HG03108 (cell line): ENCODE measurements around the gene POU6F2.

Experiments
- ATAC-seq: cut with Tn5 transposase; IDR thresholded peaks from one replicate; pipeline ENCODE4 v1.9.1; 2021; ENCODE audit warnings: moderate library complexity; ENCODE audit not compliant: unreplicated experiment

POU6F2 gene

GRCh38 chr7:39069031-39069430 is 91.3 kb downstream of the POU6F2 start:
- no peak for ATAC-seq

DNA sequence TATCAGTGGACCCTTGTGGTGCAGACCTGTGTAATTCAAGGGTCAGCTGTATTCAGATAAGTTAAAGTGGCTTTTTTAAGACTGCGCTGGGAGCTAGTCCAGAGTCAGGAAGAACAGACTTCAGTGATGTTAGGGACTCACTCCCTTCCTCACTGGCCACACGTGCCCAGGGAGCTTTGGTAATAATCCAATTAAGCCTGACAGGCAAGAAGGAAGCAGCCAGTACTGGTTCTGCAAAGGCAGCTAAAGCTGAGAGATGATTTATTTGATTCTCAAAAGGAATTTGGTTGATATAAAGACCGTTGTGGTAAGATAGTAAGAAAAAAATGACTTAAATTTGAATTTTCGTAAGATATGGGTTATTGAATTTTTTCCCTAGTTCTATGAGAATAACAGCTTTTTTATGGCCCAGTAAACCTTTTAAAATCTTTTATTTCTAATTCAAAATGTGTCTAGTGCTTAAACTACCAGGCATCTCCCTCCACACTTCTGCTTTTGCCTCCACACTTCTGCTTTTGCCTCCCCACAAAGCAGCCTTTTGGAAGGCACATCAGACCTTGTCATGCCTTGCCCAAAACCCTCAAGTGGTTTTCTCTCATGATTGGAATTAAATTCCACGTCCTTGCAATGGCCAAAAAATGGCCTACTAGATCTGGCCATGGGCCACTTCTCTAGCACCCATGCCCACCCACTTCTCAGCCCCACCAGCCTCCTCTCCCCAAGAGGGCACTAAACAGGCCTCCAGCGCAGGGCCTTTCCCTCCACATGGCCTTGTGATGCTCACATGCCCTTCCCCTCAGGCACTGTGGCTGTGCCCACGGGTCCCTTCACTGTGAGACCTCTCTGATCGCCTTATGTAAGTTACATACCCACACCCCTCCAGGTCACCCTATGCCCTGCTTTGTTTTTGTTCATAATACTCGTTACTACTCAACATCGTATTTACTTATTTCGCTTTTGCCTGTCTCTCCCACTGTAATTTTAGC is 92.5 kb downstream of the POU6F2 start:
- ATAC-seq = no peak

GRCh38 chr7:39071116-39071515 is 93.4 kb downstream of the POU6F2 start:
- ATAC-seq = no peak

- no peak for ATAC-seq
These were observed 95.7 kb downstream of the POU6F2 start for GRCh38 chr7:39073432-39073831.

DNA sequence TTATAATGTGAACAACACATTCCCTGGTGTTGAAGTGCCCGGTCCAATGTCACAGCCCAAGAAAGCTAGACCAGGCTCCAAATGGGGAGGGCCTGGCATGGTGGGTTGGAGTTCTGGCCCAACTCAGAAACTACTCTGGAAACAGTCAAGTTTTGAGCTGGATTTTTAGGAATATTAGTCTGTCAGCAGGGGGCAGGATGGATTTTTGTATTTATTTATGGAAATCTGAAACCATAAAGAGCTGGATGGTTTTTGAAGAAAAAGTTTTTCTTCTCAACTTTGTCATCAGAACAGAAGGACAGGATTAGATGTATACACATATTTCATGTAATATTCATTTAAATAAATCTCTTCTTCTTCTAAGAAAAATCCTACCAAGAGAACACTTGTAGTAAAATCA is 97.5 kb downstream of the POU6F2 start:
- ATAC-seq = no peak

GRCh38 chr7:39083781-39084180 is 106.1 kb downstream of the POU6F2 start:
- ATAC-seq = no peak

GRCh38 chr7:39084349-39084748 is 106.6 kb downstream of the POU6F2 start:
- no peak for ATAC-seq

- ATAC-seq = no peak
These were observed 107.5 kb downstream of the POU6F2 start for GRCh38 chr7:39085189-39085588.

DNA sequence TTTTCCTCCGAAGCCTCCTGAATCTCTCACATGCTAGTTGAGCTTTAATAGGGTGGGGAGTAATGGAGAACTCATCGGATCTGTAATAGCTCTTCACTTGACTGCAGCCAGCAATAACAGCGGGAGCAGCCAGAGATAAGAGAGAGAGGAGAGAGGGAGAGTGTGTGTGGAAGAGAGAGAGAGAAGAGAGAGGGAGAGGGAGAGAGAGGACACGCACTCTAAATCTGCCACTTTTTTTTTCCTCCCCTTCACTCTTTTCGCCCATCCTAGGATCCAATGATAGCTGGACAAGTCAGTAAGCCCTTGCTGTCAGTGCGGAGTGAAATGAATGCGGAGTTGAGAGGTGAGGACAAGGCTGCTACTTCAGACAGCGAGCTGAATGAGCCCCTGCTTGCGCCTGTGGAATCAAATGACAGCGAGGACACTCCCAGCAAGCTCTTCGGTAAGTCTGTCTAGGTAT is 107.9 kb downstream of the POU6F2 start:
- ATAC-seq = no peak

DNA sequence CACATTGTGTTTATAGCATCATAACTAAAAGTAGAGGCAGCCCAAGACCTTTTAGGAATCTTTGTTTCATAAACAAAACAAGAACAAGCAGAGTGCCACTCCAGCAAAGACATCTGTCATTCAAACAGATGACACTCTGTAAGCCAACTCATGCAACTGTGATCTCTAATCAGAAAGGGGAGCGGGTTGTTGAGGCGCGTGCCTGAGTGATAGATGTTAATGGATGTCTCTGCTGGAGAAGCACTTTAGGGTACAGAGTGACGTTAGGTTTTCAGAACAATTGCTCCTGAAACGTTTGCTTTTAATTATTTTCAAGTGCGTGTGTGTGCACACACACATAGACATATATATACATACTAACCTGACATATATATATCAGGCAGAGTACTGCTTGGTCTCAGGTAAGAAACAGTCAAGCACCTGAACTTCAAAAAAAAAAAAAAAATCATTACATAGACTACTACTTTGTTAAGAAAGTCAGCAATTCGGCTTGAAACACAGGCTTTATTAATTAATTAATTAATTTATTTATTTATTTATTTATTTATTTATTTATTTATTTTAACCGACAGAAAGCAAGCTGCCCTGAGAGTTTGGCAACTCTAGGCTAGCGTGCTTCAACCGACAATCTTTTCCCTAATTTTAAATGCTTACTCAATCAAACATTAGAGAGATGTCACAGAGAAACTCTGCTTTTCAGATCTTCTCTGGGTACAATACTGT is 109.1 kb downstream of the POU6F2 start:
- no peak for ATAC-seq

DNA sequence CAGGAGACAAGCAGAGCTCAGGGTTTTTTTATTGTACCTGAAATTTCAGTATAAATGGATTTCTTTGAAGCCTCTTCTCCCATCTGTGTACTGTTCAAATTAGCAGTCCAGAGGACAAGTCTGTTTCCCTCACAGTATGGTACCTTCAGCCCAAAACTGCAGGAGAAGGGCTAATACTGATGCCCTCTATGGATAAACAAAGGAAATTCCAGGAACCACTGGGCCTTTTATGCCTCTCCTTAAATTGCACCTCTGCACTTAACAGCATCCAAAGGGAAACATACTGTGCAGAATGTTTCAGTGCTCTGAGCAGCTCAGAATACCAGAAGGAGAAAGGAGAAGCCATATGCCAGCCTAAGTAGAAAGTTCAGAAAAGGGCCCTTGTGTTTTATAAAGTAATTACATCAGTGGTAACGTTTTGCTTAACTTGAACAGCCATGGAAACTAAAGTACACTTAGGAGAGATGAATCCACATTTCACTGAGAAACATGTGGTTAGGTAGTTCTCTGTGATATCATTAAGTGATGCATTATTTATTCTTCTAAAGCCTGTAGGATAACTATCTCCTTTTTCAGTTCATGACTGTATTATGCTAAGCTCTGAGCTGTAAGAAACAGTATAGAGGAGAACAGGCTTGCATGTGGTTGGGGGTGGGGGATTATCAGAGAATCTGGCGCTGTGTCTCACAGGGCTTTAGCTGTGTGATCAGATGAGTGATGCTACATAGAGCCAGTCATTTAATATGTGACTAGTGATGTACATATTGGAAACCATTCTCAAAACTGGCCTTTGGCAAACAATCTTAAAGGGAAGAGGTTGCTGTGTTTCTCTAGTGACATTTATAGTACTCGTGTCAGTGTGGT is 111.3 kb downstream of the POU6F2 start:
- no peak for ATAC-seq

DNA sequence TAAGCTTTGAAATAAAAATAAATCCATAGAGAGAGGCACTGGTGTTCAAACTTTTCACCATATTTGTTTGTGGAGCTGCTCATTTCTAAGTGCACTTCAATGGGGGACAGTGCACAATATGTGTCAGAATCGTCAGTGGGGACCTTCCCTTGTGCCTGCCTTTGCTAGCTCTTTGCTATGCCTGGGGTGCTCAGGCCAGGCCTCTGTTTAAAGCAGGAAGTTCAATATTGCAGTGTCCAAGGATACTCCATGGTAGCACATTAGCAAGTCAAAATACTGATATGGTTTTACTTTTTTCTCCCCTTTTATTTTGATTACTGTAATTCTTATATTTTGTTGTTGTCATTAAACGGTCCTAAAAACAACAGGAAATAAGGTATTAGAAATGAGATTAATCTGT is 113.4 kb downstream of the POU6F2 start:
- ATAC-seq = no peak

DNA sequence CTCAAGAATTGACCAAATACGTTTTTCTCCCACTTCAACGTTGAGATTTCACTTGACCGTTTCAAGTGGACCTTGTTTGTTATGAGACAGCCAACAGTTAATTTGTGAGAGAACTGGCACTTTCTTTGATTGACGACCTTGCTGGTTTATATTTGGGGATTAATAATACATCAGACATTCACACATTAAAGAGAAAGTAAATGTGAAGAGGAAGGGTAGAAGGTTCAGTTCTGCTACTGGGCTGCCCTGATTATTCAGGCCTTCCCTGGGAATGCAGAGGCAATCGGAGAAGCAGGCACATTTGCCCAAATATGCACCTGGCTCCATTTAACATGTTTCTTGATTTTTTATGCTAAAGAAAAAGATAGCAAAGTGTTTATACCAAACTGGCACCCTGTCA is 114.1 kb downstream of the POU6F2 start:
- no peak for ATAC-seq

DNA sequence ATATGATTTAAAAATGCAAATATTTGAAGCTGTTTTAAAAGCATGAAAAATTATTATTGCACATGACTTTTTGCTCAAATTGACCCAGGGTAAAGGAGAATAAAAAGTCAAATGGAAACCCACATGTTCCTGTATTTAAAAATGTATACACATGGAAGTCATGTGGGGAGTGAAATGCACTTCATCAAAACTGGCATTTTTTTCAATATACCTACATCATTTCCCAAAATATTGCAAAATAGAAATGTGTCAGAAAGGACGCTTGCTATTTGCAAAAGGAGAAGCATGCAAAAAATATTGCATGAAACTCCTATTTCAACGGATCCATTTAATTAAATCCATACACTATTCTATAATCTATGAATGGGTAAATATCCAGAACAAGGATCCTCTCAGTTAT is 117.0 kb downstream of the POU6F2 start:
- ATAC-seq = no peak

DNA sequence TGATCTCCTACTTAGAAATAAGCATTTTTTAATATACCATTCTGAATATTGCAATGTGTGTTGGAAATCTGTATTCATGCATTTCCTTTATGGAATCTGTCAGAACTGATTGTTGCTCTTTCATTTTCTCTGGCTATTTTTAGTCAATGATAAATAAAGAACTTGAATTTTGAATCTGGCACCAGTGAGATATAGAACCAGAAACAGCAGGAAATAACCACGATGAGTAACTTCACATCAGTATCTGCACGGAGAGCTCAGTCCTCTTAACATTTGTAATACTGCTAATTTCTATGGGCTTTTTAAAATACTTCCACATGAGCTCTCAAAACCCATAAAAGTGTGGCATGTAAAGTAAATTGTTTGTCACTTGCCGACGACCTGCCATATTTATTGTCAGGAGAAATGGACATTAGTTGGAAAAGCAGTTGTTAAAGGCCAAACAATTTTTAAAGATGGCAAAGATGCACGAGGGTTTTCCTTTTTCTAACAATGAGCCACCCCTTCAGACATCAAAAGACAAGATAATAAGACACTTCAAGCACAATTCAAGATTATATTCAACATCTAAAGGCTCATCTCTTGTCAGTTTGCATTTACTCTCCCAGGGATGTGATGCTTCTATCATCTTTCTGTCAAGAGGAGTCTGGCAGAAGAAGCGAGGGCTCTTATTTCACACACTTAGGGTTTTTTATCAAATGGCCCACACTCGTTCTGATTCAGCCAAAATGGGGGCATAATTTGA is 118.3 kb downstream of the POU6F2 start:
- no peak for ATAC-seq

DNA sequence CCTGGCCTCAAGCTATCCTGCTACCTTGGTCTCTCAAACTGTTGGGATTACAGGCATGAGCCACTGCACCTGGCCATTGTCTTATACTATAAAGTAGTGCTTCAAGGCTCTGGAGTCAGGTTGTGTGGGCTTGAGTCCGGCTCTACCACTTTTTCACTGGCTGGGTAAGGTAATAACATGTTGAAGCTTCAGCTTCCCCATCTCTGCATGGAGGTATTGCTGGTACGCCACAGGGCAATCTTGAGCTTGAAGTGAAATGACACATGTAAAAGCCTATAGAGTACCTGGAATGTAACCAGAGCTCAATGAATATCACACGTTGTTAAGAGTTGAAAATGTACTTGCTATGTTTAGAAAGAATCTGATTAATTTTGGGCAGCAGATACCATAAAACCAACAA is 120.8 kb downstream of the POU6F2 start:
- ATAC-seq = no peak

GRCh38 chr7:39099146-39099545 is 121.4 kb downstream of the POU6F2 start:
- no peak for ATAC-seq

GRCh38 chr7:39100270-39100669 is 122.6 kb downstream of the POU6F2 start:
- no peak for ATAC-seq

GRCh38 chr7:39102234-39102633 is 124.5 kb downstream of the POU6F2 start:
- ATAC-seq = no peak

GRCh38 chr7:39105720-39106119 is 128.0 kb downstream of the POU6F2 start:
- no peak for ATAC-seq
